ENCODE results near the gene ATL1.

GRCh38 chr14:50577982-50578381, 18.0 kb downstream of the ATL1 start:
- TF ChIP-seq CTCF (conservative IDR thresholded peaks at IDR 0.05; ENCODE audit: low read length) (no peak), EZH2phosphoT487 (IDR thresholded peaks at IDR 0.05; ENCODE audit: borderline replicate concordance) (no peak)
